ENCODE data around the gene MIF.
"Not testable (repeated sequence)": the region's sequence is repeated elsewhere in the genome, so short reads cannot be mapped to it uniquely, and the experiment has no call there.

- TF ChIP-seq CTCF, POLR2A (IDR thresholded peaks at IDR 0.05): not testable (repeated sequence)
Observed at GRCh38 chr22:23940166-23940565, 46.0 kb downstream of the MIF start.
